ENCODE measurements around the gene ATAD5.
A peak's percentile ranks its signal among the peaks of the same experiment; 100 is the strongest.

The ATAD5 gene

GRCh38 chr17:30831663-30832437 lies at the start of gene ATAD5:
Gene ATAD5, plus strand, starts transcription at chr17:30831966. Its CDS starts 382 bp downstream, at chr17:30832348.
- Histone ChIP-seq H3K36me3 (replicated peaks) (peaks cover 9% of the 10 kb centered on the region), H3K4me1 (peaks cover 13% of the 10 kb centered on the region), H3K4me3 (peak within 1 kb of the TSS; percentile 93), H3K9me3 (no peaks in the 10 kb centered on the region), H3K27me3 (ENCODE audit: low read depth) (no peaks in the 10 kb centered on the region)
- peak; percentile 88 to 94 for DNase-seq (ENCODE audit: low spot score in 2 of 2)
- in situ Hi-C loops (cut with MboI; ENCODE audit: low sequenced_read_pairs), result no loop called here

GRCh38 chr17:30782206-30782605 lies 49.6 kb upstream of the ATAD5 start:
- no peaks in the 10 kb centered on the region for H3K27me3 ChIP-seq (ENCODE audit: low read depth)
- H3K4me1 ChIP-seq, result no peaks in the 10 kb centered on the region; the same call in 1 of the 2 replicates
- in situ Hi-C loops (cut with MboI; ENCODE audit: low sequenced_read_pairs), result no loop called here
- no peak for DNase-seq (ENCODE audit: low spot score in 2 of 2)
- H3K9me3 ChIP-seq, result no peaks in the 10 kb centered on the region
- H3K36me3 ChIP-seq (replicated peaks), result peaks cover 55% of the 10 kb centered on the region
- H3K4me3 ChIP-seq, result no peak overlapping the region

- Histone ChIP-seq H3K9me3 (no peaks in the 10 kb centered on the region), H3K4me1 (no peaks in the 10 kb centered on the region; the same call in 1 of the 2 replicates), H3K4me3 (no peak overlapping the region), H3K27me3 (ENCODE audit: low read depth) (no peaks in the 10 kb centered on the region), H3K36me3 (replicated peaks) (peaks cover 71% of the 10 kb centered on the region)
- in situ Hi-C loops (cut with MboI; ENCODE audit: low sequenced_read_pairs), result no loop called here
- no peak for DNase-seq (ENCODE audit: low spot score in 2 of 2)
Measured at GRCh38 chr17:30788918-30789317, 42.8 kb upstream of the ATAD5 start.

GRCh38 chr17:30790279-30790678 lies 41.5 kb upstream of the ATAD5 start:
- in situ Hi-C loops (cut with MboI; ENCODE audit: low sequenced_read_pairs), result no loop called here
- no peak for DNase-seq (ENCODE audit: low spot score in 2 of 2)
- Histone ChIP-seq H3K27me3 (ENCODE audit: low read depth) (no peaks in the 10 kb centered on the region), H3K4me3 (no peak overlapping the region), H3K36me3 (replicated peaks) (peaks cover 57% of the 10 kb centered on the region), H3K9me3 (no peaks in the 10 kb centered on the region), H3K4me1 (no peaks in the 10 kb centered on the region; the same call in 1 of the 2 replicates)

GRCh38 chr17:30793282-30793977 lies 38.3 kb upstream of the ATAD5 start:
- no peak for DNase-seq (ENCODE audit: low spot score in 2 of 2)
- Histone ChIP-seq H3K27me3 (ENCODE audit: low read depth) (no peaks in the 10 kb centered on the region), H3K4me3 (no peak overlapping the region), H3K36me3 (replicated peaks) (peaks cover 51% of the 10 kb centered on the region), H3K4me1 (no peaks in the 10 kb centered on the region), H3K9me3 (no peaks in the 10 kb centered on the region)
- in situ Hi-C loops (cut with MboI; ENCODE audit: low sequenced_read_pairs), result no loop called here

- no peak overlapping the region for H3K4me3 ChIP-seq
- in situ Hi-C loops (cut with MboI; ENCODE audit: low sequenced_read_pairs), result no loop called here
- H3K9me3 ChIP-seq, result no peaks in the 10 kb centered on the region
- no peak for DNase-seq (ENCODE audit: low spot score in 2 of 2)
- no peaks in the 10 kb centered on the region for H3K27me3 ChIP-seq (ENCODE audit: low read depth)
- H3K4me1 ChIP-seq, result no peaks in the 10 kb centered on the region
- H3K36me3 ChIP-seq (replicated peaks), result peaks cover 47% of the 10 kb centered on the region
Measured at GRCh38 chr17:30794372-30794771, 37.4 kb upstream of the ATAD5 start.

GRCh38 chr17:30796016-30796415 lies 35.8 kb upstream of the ATAD5 start:
- in situ Hi-C loops (cut with MboI; ENCODE audit: low sequenced_read_pairs), result no loop called here
- H3K4me3 ChIP-seq, result no peak overlapping the region
- no peaks in the 10 kb centered on the region for H3K4me1 ChIP-seq
- no peaks in the 10 kb centered on the region for H3K27me3 ChIP-seq (ENCODE audit: low read depth)
- H3K36me3 ChIP-seq (replicated peaks), result peaks cover 41% of the 10 kb centered on the region
- H3K9me3 ChIP-seq, result no peaks in the 10 kb centered on the region
- no peak for DNase-seq (ENCODE audit: low spot score in 2 of 2)

GRCh38 chr17:30801671-30802070 lies 30.1 kb upstream of the ATAD5 start:
- H3K4me1 ChIP-seq, result peaks cover 11% of the 10 kb centered on the region
- peaks cover 44% of the 10 kb centered on the region for H3K36me3 ChIP-seq (replicated peaks)
- no peaks in the 10 kb centered on the region for H3K27me3 ChIP-seq (ENCODE audit: low read depth)
- no peak overlapping the region for H3K4me3 ChIP-seq
- in situ Hi-C loops (cut with MboI; ENCODE audit: low sequenced_read_pairs), result no loop called here
- no peaks in the 10 kb centered on the region for H3K9me3 ChIP-seq
- no peak for DNase-seq (ENCODE audit: low spot score in 2 of 2)

- Histone ChIP-seq H3K4me1 (peaks cover 23% of the 10 kb centered on the region), H3K9me3 (no peaks in the 10 kb centered on the region), H3K4me3 (no peak overlapping the region), H3K36me3 (replicated peaks) (peaks cover 29% of the 10 kb centered on the region), H3K27me3 (ENCODE audit: low read depth) (no peaks in the 10 kb centered on the region)
- in situ Hi-C loops (cut with MboI; ENCODE audit: low sequenced_read_pairs), result no loop called here
- DNase-seq (ENCODE audit: low spot score in 2 of 2), result peak; percentile 35 to 73
Measured at GRCh38 chr17:30805944-30806456, 25.8 kb upstream of the ATAD5 start.

- DNase-seq (ENCODE audit: low spot score in 2 of 2), result no peak
- in situ Hi-C loops (cut with MboI; ENCODE audit: low sequenced_read_pairs), result no loop called here
- H3K9me3 ChIP-seq, result no peaks in the 10 kb centered on the region
- H3K4me3 ChIP-seq, result no peak overlapping the region
- no peaks in the 10 kb centered on the region for H3K27me3 ChIP-seq (ENCODE audit: low read depth)
- H3K36me3 ChIP-seq (replicated peaks), result peaks cover 10% of the 10 kb centered on the region
- peaks cover 23% of the 10 kb centered on the region for H3K4me1 ChIP-seq
Measured at GRCh38 chr17:30807896-30808295, 23.9 kb upstream of the ATAD5 start.

GRCh38 chr17:30808785-30809286 lies 22.9 kb upstream of the ATAD5 start:
- Histone ChIP-seq H3K4me1 (peaks cover 23% of the 10 kb centered on the region), H3K4me3 (no peak overlapping the region)
- no peak for DNase-seq (ENCODE audit: low spot score in 2 of 2)

GRCh38 chr17:30809867-30810266 lies 21.9 kb upstream of the ATAD5 start:
- in situ Hi-C loops (cut with MboI; ENCODE audit: low sequenced_read_pairs), result no loop called here
- no peaks in the 10 kb centered on the region for H3K9me3 ChIP-seq
- no peak for DNase-seq (ENCODE audit: low spot score in 2 of 2)
- peaks cover 23% of the 10 kb centered on the region for H3K4me1 ChIP-seq
- no peaks in the 10 kb centered on the region for H3K27me3 ChIP-seq (ENCODE audit: low read depth)
- H3K4me3 ChIP-seq, result no peak overlapping the region
- no peaks in the 10 kb centered on the region; the same call in 1 of the 2 replicates for H3K36me3 ChIP-seq (replicated peaks)

More at GRCh38 chr17:30808785-30809286, 22.9 kb upstream of the ATAD5 start:
- H3K27me3 ChIP-seq (ENCODE audit: low read depth), result no peaks in the 10 kb centered on the region
- H3K9me3 ChIP-seq, result no peaks in the 10 kb centered on the region
- peaks cover 3% of the 10 kb centered on the region; the same call in 1 of the 2 replicates for H3K36me3 ChIP-seq (replicated peaks)
- in situ Hi-C loops (cut with MboI; ENCODE audit: low sequenced_read_pairs), result no loop called here

GRCh38 chr17:30812218-30813177 lies 19.3 kb upstream of the ATAD5 start:
- in situ Hi-C loops (cut with MboI; ENCODE audit: low sequenced_read_pairs), result no loop called here
- no peaks in the 10 kb centered on the region for H3K27me3 ChIP-seq (ENCODE audit: low read depth)
- no peak overlapping the region for H3K4me3 ChIP-seq
- H3K4me1 ChIP-seq, result peaks cover 6% of the 10 kb centered on the region
- no peaks in the 10 kb centered on the region; the same call in none of the 2 replicates for H3K36me3 ChIP-seq (replicated peaks)
- no peaks in the 10 kb centered on the region for H3K9me3 ChIP-seq
- no peak for DNase-seq (ENCODE audit: low spot score in 2 of 2)

Measured in HAP-1 (cell line).